HG03103 (cell line): ENCODE data around the gene ATP8A2.

ENCODE experiments used
- ATAC-seq: cut with Tn5 transposase; IDR thresholded peaks from one replicate; pipeline ENCODE4 v1.9.1; 2021; ENCODE audit warnings: low read depth; ENCODE audit not compliant: unreplicated experiment

ATP8A2 gene

GRCh38 chr13:25678398-25678797, 306.6 kb downstream of the ATP8A2 start:
- no peak for ATAC-seq

- no peak for ATAC-seq
These were observed 307.4 kb downstream of the ATP8A2 start for GRCh38 chr13:25679159-25679558.

- no peak for ATAC-seq
These were observed 308.2 kb downstream of the ATP8A2 start for GRCh38 chr13:25679936-25680335.

GRCh38 chr13:25682276-25682675, 310.5 kb downstream of the ATP8A2 start:
- ATAC-seq = no peak

- ATAC-seq = no peak
These were observed 311.3 kb downstream of the ATP8A2 start for GRCh38 chr13:25683056-25683455.

- ATAC-seq = no peak
These were observed 312.0 kb downstream of the ATP8A2 start for GRCh38 chr13:25683662-25684370.

GRCh38 chr13:25684491-25684890, 312.7 kb downstream of the ATP8A2 start:
- ATAC-seq = no peak

GRCh38 chr13:25686831-25687470, 315.2 kb downstream of the ATP8A2 start:
- no peak for ATAC-seq

- ATAC-seq = no peak
These were observed 315.9 kb downstream of the ATP8A2 start for GRCh38 chr13:25687471-25688225.

GRCh38 chr13:25688536-25688935, 316.8 kb downstream of the ATP8A2 start:
- no peak for ATAC-seq

- no peak for ATAC-seq
These were observed 317.8 kb downstream of the ATP8A2 start for GRCh38 chr13:25689539-25689938.

- no peak for ATAC-seq
These were observed 318.8 kb downstream of the ATP8A2 start for GRCh38 chr13:25690582-25690981.

- ATAC-seq = no peak
These were observed 319.9 kb downstream of the ATP8A2 start for GRCh38 chr13:25691654-25692053.

GRCh38 chr13:25692099-25692498, 320.3 kb downstream of the ATP8A2 start:
- no peak for ATAC-seq

GRCh38 chr13:25699056-25699455, 327.3 kb downstream of the ATP8A2 start:
- no peak for ATAC-seq

GRCh38 chr13:25699600-25699999, 327.8 kb downstream of the ATP8A2 start:
- no peak for ATAC-seq

- ATAC-seq = no peak
These were observed 329.5 kb downstream of the ATP8A2 start for GRCh38 chr13:25701304-25701703.

GRCh38 chr13:25702386-25702785, 330.6 kb downstream of the ATP8A2 start:
- ATAC-seq = no peak

- no peak for ATAC-seq
These were observed 336.0 kb downstream of the ATP8A2 start for GRCh38 chr13:25707726-25708125.

GRCh38 chr13:25708268-25708667, 336.5 kb downstream of the ATP8A2 start:
- ATAC-seq = no peak

GRCh38 chr13:25709088-25709487, 337.3 kb downstream of the ATP8A2 start:
- no peak for ATAC-seq

GRCh38 chr13:25715760-25716159, 344.0 kb downstream of the ATP8A2 start:
- no peak for ATAC-seq
